Measurements from ENCODE around the gene EVC. TPM values are rescaled to one million over a fixed set of nuclear protein-coding genes. Genes with fewer than 3 reads are reported as not detected.

Gene EVC
- total RNA-seq, 1 donor from 2014 or later: 39.8 TPM

DNA sequence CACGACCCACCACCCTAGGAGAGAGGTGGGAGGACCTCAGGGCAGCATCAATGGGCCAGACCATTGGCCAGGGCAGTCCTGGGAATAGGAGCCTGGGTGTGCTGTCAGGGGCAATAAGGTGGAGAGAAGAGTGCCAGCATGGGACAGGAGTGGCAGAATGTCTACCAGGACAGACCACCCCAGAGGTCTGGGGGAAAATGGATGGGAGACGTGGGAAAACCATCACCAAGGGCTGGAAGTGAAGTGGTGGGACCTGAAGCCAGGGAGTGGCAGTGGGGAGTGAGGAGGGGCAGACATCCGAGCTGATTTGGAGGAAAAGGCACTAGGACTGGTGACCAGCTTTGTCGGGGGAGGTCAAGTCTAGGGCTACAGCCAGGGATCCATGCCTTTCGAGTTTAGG is 3.6 kb upstream of the EVC start:
- H3K4me3 Mint-ChIP-seq (ENCODE audit: unreplicated experiment): peak overlapping the region; percentile 66
- DNase-seq (ENCODE audit: low spot score): no peak
- H3K9me3 Mint-ChIP-seq (ENCODE audit: low read depth): no peaks in the 10 kb centered on the region
- peaks cover 7% of the 10 kb centered on the region for H3K36me3 Mint-ChIP-seq (ENCODE audit: low read depth)
- no peak for TF ChIP-seq CTCF (IDR thresholded peaks at IDR 0.05)
- H3K4me1 Mint-ChIP-seq (ENCODE audit: low read depth): peaks cover 42% of the 10 kb centered on the region
- H3K27me3 Mint-ChIP-seq (ENCODE audit: low read depth): no peaks in the 10 kb centered on the region
- peak overlapping the region; percentile 53 for H3K27ac Mint-ChIP-seq (ENCODE audit: unreplicated experiment)

DNA sequence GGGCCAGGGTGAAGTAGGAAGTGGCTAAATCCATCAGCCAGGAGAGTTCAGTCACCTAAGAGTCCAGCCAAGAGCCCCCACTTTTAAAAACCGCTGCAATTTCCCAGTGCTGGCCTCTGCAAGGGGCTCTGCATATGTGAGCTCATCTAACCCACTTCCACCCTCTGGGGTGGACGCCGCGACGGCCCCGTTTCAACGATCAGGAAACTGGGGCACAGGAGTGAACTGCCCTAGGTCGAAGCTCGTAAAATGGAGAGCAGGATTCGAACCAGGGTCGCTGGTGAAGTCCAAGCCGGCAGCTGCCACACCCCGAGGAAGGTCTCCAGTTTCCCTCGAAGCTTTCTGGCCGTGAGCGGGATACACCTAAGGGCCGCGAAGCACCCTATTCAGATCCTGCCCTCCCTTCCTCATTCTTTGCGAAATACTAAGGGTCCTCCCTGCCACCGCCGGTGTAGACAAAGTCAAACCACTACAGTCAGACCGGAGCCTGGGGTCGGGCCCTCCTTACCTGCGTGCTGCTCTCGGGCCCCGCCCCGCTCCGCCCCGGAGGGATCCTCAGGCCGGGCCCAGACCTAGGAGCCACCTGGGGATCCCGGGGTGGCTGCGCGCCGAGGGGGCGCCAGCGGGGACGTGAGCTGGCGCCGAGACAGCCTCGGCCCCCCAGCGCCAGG is 3.1 kb upstream of the EVC start:
- TF ChIP-seq CTCF (IDR thresholded peaks at IDR 0.05): no peak
- Mint-ChIP-seq H3K36me3 (ENCODE audit: low read depth) (peaks cover 8% of the 10 kb centered on the region), H3K27me3 (ENCODE audit: low read depth) (no peaks in the 10 kb centered on the region), H3K4me1 (ENCODE audit: low read depth) (peaks cover 48% of the 10 kb centered on the region), H3K27ac (ENCODE audit: unreplicated experiment) (peak overlapping the region; percentile 54), H3K9me3 (ENCODE audit: low read depth) (no peaks in the 10 kb centered on the region), H3K4me3 (ENCODE audit: unreplicated experiment) (peak overlapping the region; percentile 66)
- DNase-seq (ENCODE audit: low spot score): no peak

GRCh38 chr4:5708449-5709206 is 2.4 kb upstream of the EVC start, which contains the start of gene EVC2:
TSS of gene EVC2 (minus strand) at chr4:5708559. CDS start at chr4:5708513, 46 bp downstream.
- no peak for DNase-seq (ENCODE audit: low spot score)
- Mint-ChIP-seq H3K36me3 (ENCODE audit: low read depth) (peaks cover 8% of the 10 kb centered on the region), H3K27me3 (ENCODE audit: low read depth) (no peaks in the 10 kb centered on the region), H3K9me3 (ENCODE audit: low read depth) (no peaks in the 10 kb centered on the region), H3K4me3 (ENCODE audit: unreplicated experiment) (peak within 1 kb of the TSS; percentile 66), H3K4me1 (ENCODE audit: low read depth) (peaks cover 52% of the 10 kb centered on the region), H3K27ac (ENCODE audit: unreplicated experiment) (peak within 1 kb of the TSS; percentile 77)
- TF ChIP-seq CTCF (IDR thresholded peaks at IDR 0.05): peak; percentile 35

DNA sequence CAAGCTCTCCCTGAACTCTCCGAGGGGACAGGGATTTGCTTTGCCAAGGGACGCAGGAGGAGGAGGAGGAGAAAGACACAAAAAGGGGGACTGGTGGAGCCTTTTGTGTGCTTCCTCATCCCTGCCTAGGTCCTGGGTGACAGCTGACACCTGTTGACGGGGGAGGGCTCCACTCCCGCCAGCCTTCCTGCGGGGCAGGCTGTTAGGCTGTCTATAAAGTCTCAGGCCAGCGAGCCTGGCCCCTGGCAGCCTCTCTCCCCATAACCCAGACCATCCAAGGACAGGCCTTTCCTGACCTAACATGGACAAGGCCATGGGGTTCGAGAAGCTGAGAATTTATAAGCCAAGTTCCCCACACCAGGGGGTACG is 1.8 kb upstream of the EVC start:
- Mint-ChIP-seq H3K27me3 (ENCODE audit: low read depth) (no peaks in the 10 kb centered on the region), H3K27ac (ENCODE audit: unreplicated experiment) (peak overlapping the region; percentile 77), H3K4me1 (ENCODE audit: low read depth) (peaks cover 56% of the 10 kb centered on the region), H3K4me3 (ENCODE audit: unreplicated experiment) (no peak overlapping the region), H3K36me3 (ENCODE audit: low read depth) (peaks cover 6% of the 10 kb centered on the region), H3K9me3 (ENCODE audit: low read depth) (no peaks in the 10 kb centered on the region)
- DNase-seq (ENCODE audit: low spot score): no peak
- no peak for TF ChIP-seq CTCF (IDR thresholded peaks at IDR 0.05)

GRCh38 chr4:5710065-5710960 is 688 bp upstream of the EVC start:
- TF ChIP-seq CTCF (IDR thresholded peaks at IDR 0.05): peak; percentile 74
- Mint-ChIP-seq H3K27ac (ENCODE audit: unreplicated experiment) (peak overlapping the region; percentile 96), H3K27me3 (ENCODE audit: low read depth) (no peaks in the 10 kb centered on the region), H3K4me1 (ENCODE audit: low read depth) (peaks cover 59% of the 10 kb centered on the region), H3K4me3 (ENCODE audit: unreplicated experiment) (peak overlapping the region; percentile 85), H3K9me3 (ENCODE audit: low read depth) (peaks cover 5% of the 10 kb centered on the region), H3K36me3 (ENCODE audit: low read depth) (peaks cover 7% of the 10 kb centered on the region)
- DNase-seq (ENCODE audit: low spot score): no peak

All from chondrocyte (in vitro differentiated cells).